Activated CD4-positive, alpha-beta memory T cell treated with anti-CD3 and anti-CD28 coated beads, Interleukin-2, amount 10 ng/mL, durations not matched to agents 7 days and 5 days (primary cell): ENCODE measurements around the gene MTARC1. TPM values are rescaled to one million over a fixed set of nuclear protein-coding genes. Genes with fewer than 3 reads are reported as not detected.
A peak's percentile ranks its signal among the peaks of the same experiment; 100 is the strongest.

Experiments used
- CTCF ChIA-PET: fragments of 350-600 bp; sonication (Branson Sonifier 250); formaldehyde crosslinking; loops from one replicate; lab custom pipeline; 2021; ENCODE audit warnings: antibody characterized with exemption, inconsistent platforms; lab: Charles Lee
- POLR2A ChIA-PET: fragments of 350-600 bp; sonication (Branson Sonifier 250); formaldehyde crosslinking; loops from one replicate; lab custom pipeline; 2021; ENCODE audit warnings: antibody characterized with exemption; lab: Charles Lee
- DNase-seq: peaks from one replicate; pipeline ENCODE4 v3.0.0-alpha.2; 2020
- H3K27ac Mint-ChIP-seq: one replicate; pipeline ENCODE4 v1.8.0; 2021; ENCODE audit warnings: mild to moderate bottlenecking, mixed read lengths
- H3K27me3 Mint-ChIP-seq: one replicate; pipeline ENCODE4 v1.8.0; 2021; ENCODE audit warnings: mixed read lengths
- H3K36me3 Mint-ChIP-seq: one replicate; pipeline ENCODE4 v1.8.0; 2021; ENCODE audit warnings: low read depth, mixed read lengths
- H3K4me1 Mint-ChIP-seq: one replicate; pipeline ENCODE4 v1.8.0; 2021; ENCODE audit warnings: mixed read lengths
- H3K4me3 Mint-ChIP-seq: one replicate; pipeline ENCODE4 v1.8.0; 2021; ENCODE audit warnings: mild to moderate bottlenecking, mixed read lengths
- H3K9me3 Mint-ChIP-seq: one replicate; pipeline ENCODE4 v1.8.0; 2021; ENCODE audit warnings: mixed read lengths
- total RNA-seq, 2 experiments: library from RNA; stranded (reverse); gene quantifications; one replicate each; pipeline ENCODE4 v1.2.3, GENCODE V29; 2021

MTARC1 gene
- total RNA-seq, 2 experiments from 2014 or later = not detected

- Mint-ChIP-seq H3K9me3 (no peaks in the 10 kb centered on the region), H3K4me3 (no peak overlapping the region), H3K27ac (no peak overlapping the region), H3K36me3 (no peaks in the 10 kb centered on the region), H3K4me1 (no peaks in the 10 kb centered on the region), H3K27me3 (peaks cover 2% of the 10 kb centered on the region)
- ChIA-PET POLR2A (no interaction called here), CTCF (no interaction called here)
- no peak for DNase-seq
These were observed 11.6 kb downstream of the MTARC1 start for GRCh38 chr1:220798338-220798737.

DNA sequence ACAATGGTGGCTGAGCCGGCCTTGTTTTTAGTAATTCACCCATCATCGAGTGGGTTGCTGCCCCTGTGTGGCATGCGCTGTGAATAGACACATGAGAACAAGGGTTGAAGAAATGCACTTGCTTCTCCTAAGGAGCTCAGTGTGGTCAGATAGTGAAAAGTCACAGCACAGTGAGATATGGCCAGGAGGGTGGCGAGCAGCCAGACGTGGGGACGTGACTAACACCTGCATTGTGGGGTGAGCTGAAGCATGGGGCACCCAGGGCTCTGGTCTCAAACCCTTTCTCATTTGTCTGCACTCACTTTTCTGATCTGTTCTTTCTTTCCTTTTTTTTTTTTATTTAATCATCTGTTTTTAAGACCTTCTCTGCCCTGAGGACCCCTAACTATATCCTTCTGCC, 13.5 kb downstream of the MTARC1 start:
- Mint-ChIP-seq H3K27ac (no peak overlapping the region), H3K4me3 (no peak overlapping the region), H3K27me3 (peaks cover 3% of the 10 kb centered on the region), H3K9me3 (no peaks in the 10 kb centered on the region), H3K4me1 (no peaks in the 10 kb centered on the region), H3K36me3 (no peaks in the 10 kb centered on the region)
- ChIA-PET POLR2A (no interaction called here), CTCF (no interaction called here)
- no peak for DNase-seq

- Mint-ChIP-seq H3K4me1 (no peaks in the 10 kb centered on the region), H3K27ac (no peak overlapping the region), H3K36me3 (no peaks in the 10 kb centered on the region), H3K4me3 (no peak overlapping the region), H3K27me3 (peaks cover 3% of the 10 kb centered on the region), H3K9me3 (no peaks in the 10 kb centered on the region)
- DNase-seq = peak; percentile 21
- CTCF ChIA-PET = interaction anchor here (0.6 to 1.5 kb wide), 4 partner anchors 10 to 667 kb away, joined by 3 to 4 read pairs (median 3); no protein-coding TSS in a partner anchor
- POLR2A ChIA-PET = no interaction called here
These were observed 16.9 kb downstream of the MTARC1 start for GRCh38 chr1:220803401-220804201.

- H3K4me1 Mint-ChIP-seq = no peaks in the 10 kb centered on the region
- H3K27ac Mint-ChIP-seq = no peak overlapping the region
- CTCF ChIA-PET = interaction anchor here (0.6 to 1.5 kb wide), 4 partner anchors 9 to 668 kb away, joined by 3 to 4 read pairs (median 3); no protein-coding TSS in a partner anchor
- peaks cover 3% of the 10 kb centered on the region for H3K27me3 Mint-ChIP-seq
- no peak overlapping the region for H3K4me3 Mint-ChIP-seq
- no peaks in the 10 kb centered on the region for H3K36me3 Mint-ChIP-seq
- no peaks in the 10 kb centered on the region for H3K9me3 Mint-ChIP-seq
- no peak for DNase-seq
- POLR2A ChIA-PET = no interaction called here
These were observed 17.5 kb downstream of the MTARC1 start for GRCh38 chr1:220804202-220804586.

- no peaks in the 10 kb centered on the region for H3K9me3 Mint-ChIP-seq
- POLR2A ChIA-PET = no interaction called here
- no peak overlapping the region for H3K4me3 Mint-ChIP-seq
- no peak overlapping the region for H3K27ac Mint-ChIP-seq
- CTCF ChIA-PET = no interaction called here
- H3K27me3 Mint-ChIP-seq = peaks cover 3% of the 10 kb centered on the region
- no peaks in the 10 kb centered on the region for H3K36me3 Mint-ChIP-seq
- DNase-seq = no peak
- peaks cover 6% of the 10 kb centered on the region for H3K4me1 Mint-ChIP-seq
These were observed 19.7 kb downstream of the MTARC1 start for GRCh38 chr1:220806408-220806807.

DNA sequence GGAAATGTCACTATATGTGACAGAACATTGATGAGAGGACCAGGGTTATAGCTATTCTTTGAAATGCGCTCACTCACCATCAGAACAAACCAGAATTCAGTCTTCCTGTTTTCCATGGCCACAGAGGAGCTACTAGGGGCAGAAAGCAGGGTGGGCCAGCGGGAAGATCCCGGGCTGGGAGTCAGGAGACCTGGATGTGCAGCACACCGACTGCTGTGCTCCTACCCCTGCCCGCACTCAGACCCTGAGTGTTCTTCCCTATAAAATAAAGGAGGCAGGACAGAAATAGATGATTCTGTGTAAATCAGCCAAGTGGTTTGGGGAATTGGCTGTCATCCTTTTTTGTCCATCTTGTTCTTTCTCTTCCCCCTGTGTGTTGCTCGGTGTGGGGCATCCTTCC, 21.0 kb downstream of the MTARC1 start:
- CTCF ChIA-PET = interaction anchor here (0.8 kb wide), 1 partner anchor 74 kb away, joined by 3 read pairs; no protein-coding TSS in a partner anchor
- Mint-ChIP-seq H3K4me3 (no peak overlapping the region), H3K27me3 (peaks cover 11% of the 10 kb centered on the region), H3K36me3 (no peaks in the 10 kb centered on the region), H3K27ac (no peak overlapping the region), H3K4me1 (peaks cover 6% of the 10 kb centered on the region), H3K9me3 (no peaks in the 10 kb centered on the region)
- DNase-seq = no peak
- POLR2A ChIA-PET = no interaction called here

DNA sequence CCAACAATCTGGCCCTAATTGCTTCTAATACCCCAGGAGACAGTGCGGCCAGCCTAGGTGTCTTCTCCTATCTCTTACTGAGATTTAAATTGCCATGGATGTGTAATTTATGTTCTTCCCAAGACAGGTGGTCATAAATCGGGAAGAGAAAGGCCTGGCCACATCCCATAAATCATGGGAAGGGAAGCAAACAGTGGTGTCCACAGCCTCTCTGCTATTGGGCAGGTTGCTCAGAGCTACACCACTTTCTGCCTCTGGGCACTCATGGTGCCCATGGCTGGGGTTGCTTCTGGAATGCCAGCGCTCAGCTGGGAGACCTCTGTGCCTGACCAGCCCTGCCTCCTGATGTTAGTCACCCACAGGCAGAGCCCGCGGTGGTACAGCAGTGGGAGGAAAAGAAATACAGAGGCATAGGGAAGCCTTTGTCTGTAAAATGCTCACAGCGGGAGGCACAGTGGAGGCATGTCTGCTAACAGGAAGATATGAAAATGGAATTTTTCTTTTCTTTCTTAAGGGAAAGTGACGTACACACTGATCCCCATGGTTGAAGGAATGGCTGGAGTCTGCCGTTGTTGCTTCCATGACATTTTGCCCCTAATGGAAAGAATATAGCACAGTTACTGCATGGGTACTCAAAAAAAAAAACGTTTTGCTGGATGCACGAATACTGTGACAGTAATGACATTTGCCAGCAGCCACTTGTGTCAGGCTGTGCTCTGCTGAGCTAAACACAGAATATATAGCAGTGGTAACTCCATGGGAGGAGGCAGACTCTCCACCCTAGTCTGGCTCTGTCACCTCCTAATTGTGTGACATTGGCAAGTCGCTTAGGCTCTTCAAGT, 21.9 kb downstream of the MTARC1 start:
- Mint-ChIP-seq H3K36me3 (no peaks in the 10 kb centered on the region), H3K27me3 (peaks cover 7% of the 10 kb centered on the region), H3K4me1 (peaks cover 6% of the 10 kb centered on the region), H3K9me3 (no peaks in the 10 kb centered on the region), H3K27ac (no peak overlapping the region), H3K4me3 (no peak overlapping the region)
- POLR2A ChIA-PET = no interaction called here
- no peak for DNase-seq
- CTCF ChIA-PET = interaction anchor here (1.3 to 2.6 kb wide), 3 partner anchors 15 to 395 kb away, joined by 3 to 10 read pairs (median 3); no protein-coding TSS in a partner anchor

- Mint-ChIP-seq H3K36me3 (no peaks in the 10 kb centered on the region), H3K4me3 (no peak overlapping the region), H3K27me3 (peaks cover 7% of the 10 kb centered on the region), H3K9me3 (no peaks in the 10 kb centered on the region), H3K4me1 (peaks cover 6% of the 10 kb centered on the region), H3K27ac (no peak overlapping the region)
- ChIA-PET POLR2A (no interaction called here), CTCF (interaction anchor here (1.3 to 2.6 kb wide), 3 partner anchors 15 to 394 kb away, joined by 3 to 10 read pairs (median 3); no protein-coding TSS in a partner anchor)
- no peak for DNase-seq
These were observed 22.5 kb downstream of the MTARC1 start for GRCh38 chr1:220809187-220809550.

DNA sequence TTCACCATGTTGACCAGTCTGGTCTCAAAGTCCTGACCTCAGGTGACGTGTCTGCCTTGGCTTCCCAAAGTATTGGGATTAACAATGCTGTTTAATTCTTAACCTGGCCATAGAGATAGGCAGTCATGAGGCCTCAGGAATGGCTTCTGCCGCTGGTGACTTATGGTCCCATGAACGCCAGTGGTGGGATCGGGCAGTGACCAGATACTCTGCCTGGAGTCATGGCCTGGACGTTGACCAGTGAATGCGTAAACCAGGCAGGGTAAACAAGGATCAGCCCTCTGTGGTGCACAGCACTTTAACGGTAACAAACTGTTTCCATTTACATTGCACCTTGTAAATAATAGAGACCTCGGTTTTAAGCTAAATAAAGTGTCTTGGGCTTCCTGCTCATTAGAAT, 23.0 kb downstream of the MTARC1 start:
- Mint-ChIP-seq H3K4me1 (peaks cover 6% of the 10 kb centered on the region), H3K27me3 (peaks cover 9% of the 10 kb centered on the region), H3K9me3 (no peaks in the 10 kb centered on the region), H3K27ac (no peak overlapping the region), H3K36me3 (no peaks in the 10 kb centered on the region), H3K4me3 (no peak overlapping the region)
- no peak for DNase-seq
- CTCF ChIA-PET = interaction anchor here (1.3 to 2.6 kb wide), 5 partner anchors 14 to 626 kb away, joined by 3 to 10 read pairs (median 4); no protein-coding TSS in a partner anchor
- POLR2A ChIA-PET = no interaction called here

GRCh38 chr1:220810179-220810653, 23.5 kb downstream of the MTARC1 start:
- no peaks in the 10 kb centered on the region for H3K9me3 Mint-ChIP-seq
- no peak overlapping the region for H3K4me3 Mint-ChIP-seq
- CTCF ChIA-PET = interaction anchor here (1.0 to 2.6 kb wide), 5 partner anchors 14 to 625 kb away, joined by 3 to 10 read pairs (median 4); no protein-coding TSS in a partner anchor
- POLR2A ChIA-PET = no interaction called here
- peak; percentile 71 for DNase-seq
- H3K27ac Mint-ChIP-seq = no peak overlapping the region
- no peaks in the 10 kb centered on the region for H3K36me3 Mint-ChIP-seq
- H3K4me1 Mint-ChIP-seq = peaks cover 6% of the 10 kb centered on the region
- peaks cover 9% of the 10 kb centered on the region for H3K27me3 Mint-ChIP-seq

DNA sequence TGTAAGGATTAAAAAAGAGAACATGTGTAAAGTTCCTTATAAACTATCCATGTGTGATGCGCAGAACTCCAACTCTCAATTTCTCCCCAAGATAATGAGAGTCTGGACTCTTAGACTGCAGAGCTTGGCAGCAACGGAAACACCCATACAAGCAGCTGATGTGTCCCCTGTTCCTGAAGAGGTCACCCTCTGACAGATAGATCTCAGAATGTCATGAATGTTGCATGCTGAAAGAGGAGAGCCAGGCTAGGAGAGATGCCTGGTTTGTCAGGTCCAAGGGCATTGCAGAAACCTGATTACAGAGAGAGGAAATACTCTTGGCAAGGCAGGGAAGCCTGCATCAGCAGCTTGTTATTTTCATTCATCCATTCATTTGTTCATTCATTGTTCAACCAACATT, 24.2 kb downstream of the MTARC1 start:
- H3K4me1 Mint-ChIP-seq = peaks cover 6% of the 10 kb centered on the region
- ChIA-PET CTCF (interaction anchor here (0.6 to 2.6 kb wide), 5 partner anchors 13 to 625 kb away, joined by 3 to 10 read pairs (median 4); no protein-coding TSS in a partner anchor), POLR2A (no interaction called here)
- H3K27ac Mint-ChIP-seq = no peak overlapping the region
- DNase-seq = no peak
- H3K4me3 Mint-ChIP-seq = no peak overlapping the region
- H3K36me3 Mint-ChIP-seq = no peaks in the 10 kb centered on the region
- peaks cover 9% of the 10 kb centered on the region for H3K27me3 Mint-ChIP-seq
- H3K9me3 Mint-ChIP-seq = no peaks in the 10 kb centered on the region

DNA sequence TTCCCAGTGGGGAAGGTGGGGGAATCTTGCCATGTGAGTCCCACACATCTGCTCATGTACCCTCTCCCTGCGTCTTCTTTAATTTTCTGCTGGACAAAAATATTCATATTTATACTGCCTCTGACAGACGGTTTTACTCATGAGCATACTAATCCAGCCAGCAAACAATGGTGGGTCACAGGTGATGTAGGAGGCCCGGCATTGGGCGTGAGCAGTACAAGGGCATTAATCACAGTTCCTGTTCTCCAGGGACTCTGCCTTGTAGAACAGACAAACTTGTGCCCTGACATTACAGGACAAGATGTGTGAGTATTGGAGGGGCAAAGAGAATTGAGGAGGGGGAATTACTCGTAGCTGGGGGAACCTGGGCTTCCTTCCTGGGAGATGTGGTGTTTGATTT, 25.0 kb downstream of the MTARC1 start:
- DNase-seq = no peak
- no peaks in the 10 kb centered on the region for H3K9me3 Mint-ChIP-seq
- H3K27me3 Mint-ChIP-seq = peaks cover 9% of the 10 kb centered on the region
- POLR2A ChIA-PET = no interaction called here
- H3K4me1 Mint-ChIP-seq = peaks cover 6% of the 10 kb centered on the region
- no peaks in the 10 kb centered on the region for H3K36me3 Mint-ChIP-seq
- no peak overlapping the region for H3K27ac Mint-ChIP-seq
- no peak overlapping the region for H3K4me3 Mint-ChIP-seq
- CTCF ChIA-PET = interaction anchor here (1.9 kb wide), 1 partner anchor 624 kb away, joined by 8 read pairs; no protein-coding TSS in a partner anchor

DNA sequence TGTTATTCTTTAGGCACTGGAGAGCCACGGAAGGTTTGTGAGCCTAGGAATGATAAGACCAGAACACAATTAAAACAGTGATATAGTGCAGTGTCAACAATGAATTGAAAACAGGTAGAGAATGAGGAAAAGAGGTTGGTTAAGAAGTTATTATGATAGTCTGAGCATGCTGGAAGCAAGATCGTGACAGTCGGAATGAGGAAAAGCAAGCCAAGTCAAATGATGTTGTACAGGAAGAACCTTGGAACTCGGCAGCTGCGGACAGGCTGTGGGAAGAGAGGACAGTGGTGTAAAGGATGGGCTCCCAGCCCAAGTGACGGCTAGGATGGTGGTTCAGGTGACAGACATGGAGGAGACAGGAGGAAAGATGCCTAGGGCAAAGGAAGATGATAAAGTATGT, 25.6 kb downstream of the MTARC1 start:
- H3K27me3 Mint-ChIP-seq = peaks cover 9% of the 10 kb centered on the region
- no peaks in the 10 kb centered on the region for H3K9me3 Mint-ChIP-seq
- no peak overlapping the region for H3K27ac Mint-ChIP-seq
- DNase-seq = no peak
- CTCF ChIA-PET = no interaction called here
- no peaks in the 10 kb centered on the region for H3K36me3 Mint-ChIP-seq
- no peak overlapping the region for H3K4me3 Mint-ChIP-seq
- POLR2A ChIA-PET = no interaction called here
- peaks cover 6% of the 10 kb centered on the region for H3K4me1 Mint-ChIP-seq
